ENCODE data around the gene INPP4B.

INPP4B gene

DNA sequence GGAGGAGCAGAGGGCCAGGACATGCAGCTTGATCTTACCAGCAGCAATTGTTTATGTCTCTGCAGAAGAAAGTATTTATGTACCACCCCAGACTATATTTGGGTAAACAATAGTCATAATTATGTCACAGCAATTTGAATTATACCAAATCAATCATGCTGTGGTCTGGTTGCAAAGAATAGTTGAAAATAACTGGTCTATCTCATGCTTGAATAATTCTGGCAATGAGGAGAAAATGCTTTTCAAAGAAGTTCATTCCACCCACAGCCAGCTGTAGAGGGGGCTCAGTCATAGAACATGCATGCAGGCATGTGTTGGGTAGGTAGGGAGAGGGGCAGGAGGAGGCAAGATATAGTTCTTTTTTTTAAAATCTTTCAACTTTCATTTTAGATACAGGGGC is 810.5 kb downstream of the INPP4B start:
- H3K4me1 ChIP-seq (ENCODE audit: low read length), result no peaks in the 10 kb centered on the region
- no peaks in the 10 kb centered on the region for H3K36me3 ChIP-seq (replicated peaks; ENCODE audit: low read depth, low read length)
- no peak for TF ChIP-seq CTCF (IDR thresholded peaks at IDR 0.05; ENCODE audit: low read depth, low read length)
- TF ChIP-seq EZH2phosphoT487 (IDR thresholded peaks at IDR 0.05; ENCODE audit: low read depth), result no peak
- no peak overlapping the region for H3K4me3 ChIP-seq (ENCODE audit: low read length)
- no peaks in the 10 kb centered on the region for H3K9me3 ChIP-seq (ENCODE audit: insufficient read depth, low read length)
- H3K27me3 ChIP-seq (ENCODE audit: low read depth, low read length), result no peaks in the 10 kb centered on the region
- no peak overlapping the region for H3K4me2 ChIP-seq (ENCODE audit: low read length)
- no peaks in the 10 kb centered on the region for H3K79me2 ChIP-seq (ENCODE audit: low read length)
- H2AFZ ChIP-seq (ENCODE audit: low read depth, low read length), result no peak overlapping the region
- no peaks in the 10 kb centered on the region for H4K20me1 ChIP-seq (ENCODE audit: insufficient read depth, low read length)
- H3K9ac ChIP-seq (ENCODE audit: low read length), result no peak overlapping the region
- no peak overlapping the region for H3K27ac ChIP-seq (ENCODE audit: low read length)

DNA sequence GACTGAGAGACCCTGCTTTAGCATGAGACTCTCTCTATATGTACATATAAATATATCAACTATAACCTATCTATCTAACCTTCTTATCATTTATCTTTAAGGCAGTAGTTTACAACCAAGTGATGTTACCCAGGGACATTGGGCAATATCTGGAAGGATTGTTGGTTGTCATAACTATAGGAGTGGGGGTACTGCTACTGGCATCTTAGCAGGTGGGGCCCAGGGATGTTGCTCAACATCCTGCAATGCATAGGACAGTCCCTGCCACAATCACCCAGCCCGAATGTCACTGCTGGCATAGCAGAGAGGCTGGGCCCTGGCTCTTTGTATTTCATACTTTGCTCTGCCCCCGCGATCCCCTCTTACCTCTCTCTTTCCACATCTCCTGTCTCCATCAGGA is 812.0 kb downstream of the INPP4B start:
- TF ChIP-seq EZH2phosphoT487 (IDR thresholded peaks at IDR 0.05; ENCODE audit: low read depth) (no peak), CTCF (IDR thresholded peaks at IDR 0.05; ENCODE audit: low read depth, low read length) (no peak)
- Histone ChIP-seq H4K20me1 (ENCODE audit: insufficient read depth, low read length) (no peaks in the 10 kb centered on the region), H3K9ac (ENCODE audit: low read length) (no peak overlapping the region), H3K4me2 (ENCODE audit: low read length) (no peak overlapping the region), H3K36me3 (replicated peaks; ENCODE audit: low read depth, low read length) (no peaks in the 10 kb centered on the region), H2AFZ (ENCODE audit: low read depth, low read length) (no peak overlapping the region), H3K9me3 (ENCODE audit: insufficient read depth, low read length) (no peaks in the 10 kb centered on the region), H3K4me3 (ENCODE audit: low read length) (no peak overlapping the region), H3K4me1 (ENCODE audit: low read length) (no peaks in the 10 kb centered on the region), H3K27ac (ENCODE audit: low read length) (no peak overlapping the region), H3K27me3 (ENCODE audit: low read depth, low read length) (no peaks in the 10 kb centered on the region), H3K79me2 (ENCODE audit: low read length) (no peaks in the 10 kb centered on the region)

DNA sequence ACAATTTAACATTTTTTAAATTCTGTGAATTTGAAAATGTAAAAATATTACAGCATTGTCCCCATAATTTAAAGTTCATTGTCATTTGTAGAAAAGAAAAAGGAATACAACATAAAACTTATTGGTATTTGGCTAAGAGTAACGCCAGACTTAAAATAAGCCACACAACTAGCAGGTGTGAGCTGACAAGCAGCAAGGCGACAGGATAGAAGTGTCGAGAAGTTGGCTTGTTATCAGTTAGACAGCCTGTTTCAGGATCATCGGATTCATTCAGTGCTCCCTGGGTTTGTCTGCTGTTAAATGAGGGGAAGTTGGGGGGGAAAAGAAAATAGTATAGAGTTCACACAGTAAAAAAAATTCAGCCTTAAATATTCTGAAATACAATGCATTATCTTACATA is 816.1 kb downstream of the INPP4B start:
- Histone ChIP-seq H3K9me3 (ENCODE audit: insufficient read depth, low read length) (no peaks in the 10 kb centered on the region), H3K79me2 (ENCODE audit: low read length) (no peaks in the 10 kb centered on the region), H4K20me1 (ENCODE audit: insufficient read depth, low read length) (no peaks in the 10 kb centered on the region), H2AFZ (ENCODE audit: low read depth, low read length) (no peak overlapping the region), H3K36me3 (replicated peaks; ENCODE audit: low read depth, low read length) (no peaks in the 10 kb centered on the region), H3K27me3 (ENCODE audit: low read depth, low read length) (no peaks in the 10 kb centered on the region), H3K4me2 (ENCODE audit: low read length) (no peak overlapping the region), H3K9ac (ENCODE audit: low read length) (no peak overlapping the region), H3K27ac (ENCODE audit: low read length) (no peak overlapping the region), H3K4me3 (ENCODE audit: low read length) (no peak overlapping the region), H3K4me1 (ENCODE audit: low read length) (no peaks in the 10 kb centered on the region)
- TF ChIP-seq CTCF (IDR thresholded peaks at IDR 0.05; ENCODE audit: low read depth, low read length) (no peak), EZH2phosphoT487 (IDR thresholded peaks at IDR 0.05; ENCODE audit: low read depth) (no peak)

GRCh38 chr4:142021761-142022160 is 824.3 kb downstream of the INPP4B start:
- Histone ChIP-seq H3K4me1 (ENCODE audit: low read length) (peaks cover 7% of the 10 kb centered on the region; the same call in 1 of the 2 replicates), H3K27ac (ENCODE audit: low read length) (no peak overlapping the region), H3K36me3 (replicated peaks; ENCODE audit: low read depth, low read length) (no peaks in the 10 kb centered on the region), H3K27me3 (ENCODE audit: low read depth, low read length) (no peaks in the 10 kb centered on the region), H2AFZ (ENCODE audit: low read depth, low read length) (no peak overlapping the region), H3K4me3 (ENCODE audit: low read length) (no peak overlapping the region), H3K4me2 (ENCODE audit: low read length) (no peak overlapping the region), H3K79me2 (ENCODE audit: low read length) (no peaks in the 10 kb centered on the region), H3K9ac (ENCODE audit: low read length) (no peak overlapping the region), H3K9me3 (ENCODE audit: insufficient read depth, low read length) (no peaks in the 10 kb centered on the region), H4K20me1 (ENCODE audit: insufficient read depth, low read length) (no peaks in the 10 kb centered on the region)
- no peak for TF ChIP-seq EZH2phosphoT487 (IDR thresholded peaks at IDR 0.05; ENCODE audit: low read depth)
- TF ChIP-seq CTCF (IDR thresholded peaks at IDR 0.05; ENCODE audit: low read depth, low read length), result no peak
